K562 (cell line): ENCODE results near the gene TENT4A. TPM values are rescaled to one million over a fixed set of nuclear protein-coding genes. Genes with fewer than 3 reads are reported as not detected.

ENCODE experiments used
- ATAC-seq: fragments of 200-7000 bp; cut with Tn5 transposase; 3 replicates; pipeline ENCODE4 v1.9.1; 2020; ENCODE audit warnings: moderate library complexity
- BruUV-seq: library from RNA; stranded (reverse); fragments of 400-500 nt; replicated peaks from 2 replicates; lab custom pipeline; 2021; lab: Mats Ljungman, UMichigan
- CTCF ChIA-PET: fragments of 300-600 bp; formaldehyde crosslinking; extraction: SDS; loops from one replicate; lab custom pipeline; 2021; ENCODE audit warnings: low intra/inter-chr PET ratio; lab: Yijun Ruan, JAX
- POLR2A ChIA-PET: fragments of 300-600, 350-650 bp; sonication (Branson Sonifier 250); formaldehyde crosslinking; extraction: SDS; loops from one replicate; lab custom pipeline; 2021; ENCODE audit warnings: antibody characterized with exemption, inconsistent platforms; lab: Yijun Ruan, JAX
- DNase-seq, 4 experiments: peaks; one replicate each; pipeline versions ENCODE4 v3.0.0 to v3.0.0-alpha.2; 2011 to 2018; ENCODE audit warnings: low spot score in 3 of 4, mixed read lengths in 3 of 4; ENCODE audit errors: extremely low read depth in 1 of 4
- FAIRE-seq: peaks from 2 replicates; lab custom pipeline; 2011; peaks lifted over from hg19 to GRCh38; lab: Jason Lieb, UNC
- H2AFZ ChIP-seq: 2 replicates; pipeline ENCODE4 v1.6.0; 2011; ENCODE audit warnings: low read depth, low read length, control low read depth, inconsistent platforms
- H3K27ac ChIP-seq: fragments of 200-600 bp; 3 replicates; pipeline ENCODE4 v1.8.0; 2011; ENCODE audit warnings: low read depth, mild to moderate bottlenecking, control low read depth, inconsistent platforms, low read length, moderate library complexity, mixed read lengths; ENCODE audit errors: extremely low read depth
- H3K27me3 ChIP-seq, 2 experiments: fragments of 300-600 bp in 1 of 2; 2 replicates in 1 of 2; 3 replicates in 1 of 2; pipeline versions ENCODE4 v1.6.0 to v1.8.0; 2011; ENCODE audit warnings: inconsistent platforms in 2 of 2, low read length in 2 of 2, mild to moderate bottlenecking in 1 of 2, mixed read lengths in 1 of 2, moderate library complexity in 1 of 2; ENCODE audit not compliant: control insufficient read depth in 2 of 2, insufficient read depth in 2 of 2
- H3K36me3 ChIP-seq: fragments of 300-600 bp; 3 replicates; pipeline ENCODE4 v1.8.0; 2011; ENCODE audit warnings: mild to moderate bottlenecking, low read length, inconsistent platforms; ENCODE audit not compliant: control insufficient read depth, insufficient read depth
- H3K4me1 ChIP-seq, 2 experiments: fragments of 200-600 bp in 1 of 2; replicated peaks in 1 of 2; 2 replicates in 1 of 2; 3 replicates in 1 of 2; pipeline versions ENCODE4 v1.5.1 to v1.8.0; 2011; ENCODE audit warnings: inconsistent platforms in 2 of 2, low read length in 2 of 2, mild to moderate bottlenecking in 1 of 2, mixed read lengths in 1 of 2, moderate library complexity in 1 of 2; ENCODE audit not compliant: control insufficient read depth in 2 of 2, insufficient read depth in 2 of 2
- H3K4me2 ChIP-seq: 2 replicates; pipeline ENCODE4 v1.6.1; 2011; ENCODE audit warnings: low read length, control low read depth, inconsistent platforms, mixed read lengths; ENCODE audit not compliant: insufficient read depth
- H3K4me3 ChIP-seq: fragments of 200-600 bp; sonication (generic), shearing (Covaris generic); 2 replicates; pipeline ENCODE4 v1.5.1; 2016; ENCODE audit warnings: control low read depth, inconsistent platforms
- H3K79me2 ChIP-seq: fragments of 200-600 bp; 3 replicates; pipeline ENCODE4 v1.8.0; 2011; ENCODE audit warnings: low read length, inconsistent platforms; ENCODE audit not compliant: control insufficient read depth, insufficient read depth
- H3K9ac ChIP-seq, 2 experiments: 2 replicates each; pipeline versions ENCODE4 v1.6.0 to v1.6.1; 2011; ENCODE audit warnings: low read depth in 2 of 2, low read length in 2 of 2, control low read depth in 1 of 2, inconsistent platforms in 1 of 2, mild to moderate bottlenecking in 1 of 2, mixed read lengths in 1 of 2; ENCODE audit not compliant: insufficient read depth in 1 of 2
- H3K9me1 ChIP-seq: one replicate; pipeline ENCODE4 v1.6.0; 2011; ENCODE audit warnings: inconsistent platforms, mild to moderate bottlenecking, low read length, moderate library complexity; ENCODE audit not compliant: control insufficient read depth, insufficient read depth
- H3K9me3 ChIP-seq: replicated peaks from 2 replicates; pipeline ENCODE4 v1.5.1; 2011; ENCODE audit warnings: low read depth, low read length, inconsistent platforms; ENCODE audit not compliant: control insufficient read depth, insufficient read depth
- H4K20me1 ChIP-seq: replicated peaks from 2 replicates; pipeline ENCODE4 v1.6.1; 2011; ENCODE audit warnings: low read length, inconsistent platforms, mixed read lengths; ENCODE audit not compliant: control insufficient read depth, insufficient read depth
- CHD1 ChIP-seq: fragments of 200-600 bp; sonication (generic); IDR thresholded peaks from one replicate; pipeline ENCODE4 v1.6.1; 2012; ENCODE audit warnings: mild to moderate bottlenecking, moderate library complexity, low read length, inconsistent platforms
- ETV6 ChIP-seq, 3 experiments: fragments of 150-350 bp in 1 of 3; sonication (generic) in 1 of 3; formaldehyde crosslinking in 1 of 3; IDR thresholded peaks; 2 replicates each; pipeline versions ENCODE4 v1.6.1 to v1.8.0; 2014 to 2022; ENCODE audit warnings: borderline replicate concordance in 2 of 3, low read depth in 2 of 3, antibody characterized with exemption in 1 of 3, low read length in 1 of 3, mild to moderate bottlenecking in 1 of 3, missing genetic modification reagents in 1 of 3
- KDM2B ChIP-seq: fragments of 250-450 bp; sonication (Bioruptor Pico); IDR thresholded peaks from 2 replicates; pipeline ENCODE4 v1.8.0; 2021; ENCODE audit warnings: mild to moderate bottlenecking, moderate library complexity
- NELFE ChIP-seq: IDR thresholded peaks from 2 replicates; pipeline ENCODE4 v1.6.1; 2011; ENCODE audit warnings: mild to moderate bottlenecking; ENCODE audit not compliant: insufficient read depth, insufficient read length
- SRSF1 ChIP-seq: fragments of 200-400 bp; formaldehyde crosslinking; IDR thresholded peaks from 2 replicates; pipeline ENCODE4 v1.6.1; 2017; ENCODE audit warnings: mild to moderate bottlenecking, low read depth, low read length, moderate library complexity
- WGBS: fragments of 100-300 bp; shearing (Covaris generic); methylation state at CpG from one replicate; pipeline ENCODE4 v1.1.6; 2016; ENCODE audit warnings: low coverage, mixed read lengths; ENCODE audit not compliant: insufficient coverage; ENCODE audit errors: missing lambda C conversion rate; 5-methylcytosine and 5-hydroxymethylcytosine counted together
- in situ Hi-C: fragments of 300-500 bp; cut with MboI; formaldehyde crosslinking; loops from 4 replicates; pipeline ENCODE4 v1.15.0; 2018; ENCODE audit warnings: inconsistent platforms, mixed read lengths
- intact Hi-C: fragments of 100-400 bp; cut with micrococcal nuclease; formaldehyde crosslinking; loops from 2 replicates; pipeline ENCODE4 v1.14.2; 2022
- polyA plus RNA-seq, 8 experiments: library from polyadenylated mRNA; depleted of rRNA in 4 of 8; stranded (reverse) in 5 of 8; unstranded in 3 of 8; fragments of >200 nt; fragmentation: Nextera tagmentation in 2 of 8; fragmentation: Illumina TruSeq in 1 of 8; extraction: Ambion mirVana in 2 of 8; extraction: Trizol in 1 of 8; gene quantifications; 2 replicates each; pipeline versions ENCODE4 v1.2.1 to v1.2.3, GENCODE V29; 2011 to 2014; ENCODE audit warnings: inconsistent platforms in 1 of 8, missing spikeins in 1 of 8
- total RNA-seq, 7 experiments: library from RNA; depleted of rRNA in 6 of 7; stranded (reverse); fragments of >200 nt in 6 of 7; fragmentation: Illumina TruSeq in 2 of 7; extraction: Trizol in 2 of 7; gene quantifications; 2 replicates each; pipeline versions ENCODE4 v1.2.1 to v1.2.3, GENCODE V29; 2011 to 2021; ENCODE audit warnings: low replicate concordance in 1 of 7
- TF ChIP-seq, protein P1 (sequence below): fragments of 450-650 bp; conservative IDR thresholded peaks from 2 replicates; pipeline ENCODE4 v1.6.1; 2016; ENCODE audit warnings: missing genetic modification characterization, low read depth, mild to moderate bottlenecking, control low read depth, missing compliant biosample characterization

TENT4A gene
- total and polyA plus RNA-seq, 9 of the 15 experiments (the other 6 are each of a cell fraction or from before 2014, with no cell fraction given) = 1.3 to 27.3 (median 13.0) TPM

DNA sequence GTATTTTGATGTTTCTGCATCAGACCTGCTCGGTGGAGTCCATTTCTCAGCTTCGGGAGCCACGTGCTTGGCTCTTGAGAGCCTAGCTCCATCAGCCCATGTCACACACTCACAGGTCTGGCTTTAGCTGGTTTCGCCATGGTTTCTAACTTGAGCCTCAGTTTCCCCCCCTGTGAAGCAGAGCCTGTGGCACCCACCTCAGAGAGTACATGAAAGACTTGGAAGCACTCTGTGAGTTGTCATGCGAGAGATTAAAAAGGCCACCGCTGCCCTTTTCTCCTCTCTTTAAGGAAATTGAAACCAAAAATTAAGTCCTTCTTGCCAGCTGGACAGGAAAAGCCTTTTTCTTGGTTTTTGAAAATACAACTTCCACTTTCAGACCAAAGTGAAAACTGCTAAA lies 8.8 kb downstream of the TENT4A start:
- intact Hi-C loops (no loop called here), in situ Hi-C loops (no loop called here)
- no peak overlapping the region for H2AFZ ChIP-seq
- peaks cover 98% of the 10 kb centered on the region for H3K79me2 ChIP-seq
- POLR2A ChIA-PET = interaction anchor here (1.0 to 2.3 kb wide), 2 partner anchors 8 to 10 kb away, joined by 3 to 6 read pairs; no protein-coding TSS in a partner anchor
- peaks cover 77% of the 10 kb centered on the region for H4K20me1 ChIP-seq
- DNase-seq = no peak
- CTCF ChIA-PET = no interaction called here
- peaks cover 8 to 17% of the 10 kb centered on the region in 2 experiments; a peak in 4 of 5 replicates for H3K4me1 ChIP-seq
- WGBS = 91% methylated on average over 6 of the region's 6 CpGs
- no peak for TF ChIP-seq KDM2B (CRISPR knock-in tag)
- TF ChIP-seq, all 486 proteins: peak for 0
- no TSS peak for BruUV-seq
- Histone ChIP-seq H3K4me2 (no peak overlapping the region), H3K27me3 (no peaks in the 10 kb centered on the region), H3K36me3 (peaks cover 79% of the 10 kb centered on the region), H3K9me1 (peaks cover 22% of the 10 kb centered on the region), H3K9me3 (no peaks in the 10 kb centered on the region), H3K4me3 (no peak overlapping the region), H3K9ac (no peak overlapping the region), H3K27ac (no peak overlapping the region)
- FAIRE-seq (no peak), ATAC-seq (no peak)

DNA sequence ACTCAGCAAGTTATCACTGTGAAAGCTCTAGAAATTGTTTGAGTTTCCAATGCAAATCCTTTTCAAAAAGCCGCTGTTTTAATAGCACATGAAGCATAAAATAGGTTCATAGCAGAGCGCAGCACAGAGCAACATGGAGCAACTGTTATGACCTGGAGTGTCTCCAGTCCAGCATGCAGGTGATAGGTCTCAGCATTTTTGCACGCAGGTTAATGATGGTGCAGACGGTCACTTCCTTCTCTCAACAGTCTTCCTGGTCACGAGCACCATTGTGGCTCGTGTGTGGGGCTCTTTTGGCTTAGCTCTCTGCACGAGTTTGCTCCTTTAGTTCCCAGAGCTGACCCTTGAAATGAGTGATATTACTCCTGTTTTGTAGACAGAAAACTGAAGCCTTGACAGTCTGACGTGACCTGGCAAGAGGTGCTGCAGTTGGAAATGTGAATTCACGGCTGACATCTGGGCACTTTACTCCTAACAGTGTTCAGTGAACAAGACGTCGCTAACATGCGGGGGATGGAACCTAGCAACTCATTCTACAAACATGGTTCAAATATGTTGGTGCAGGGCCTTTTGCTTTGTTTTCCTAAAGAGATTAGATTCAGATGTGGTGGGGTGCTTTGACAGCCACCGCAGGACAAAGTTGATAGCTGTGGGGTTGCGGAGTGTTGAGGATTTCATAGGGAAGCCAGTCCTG lies 10.0 kb downstream of the TENT4A start:
- peak; percentile 66 for FAIRE-seq
- intact Hi-C loops (no loop called here), in situ Hi-C loops (no loop called here)
- TF ChIP-seq ETV6 (IDR thresholded peaks at IDR 0.05; ENCODE audit: borderline replicate concordance in 1 of 2, low read depth in 2 of 2, low read length in 1 of 2) (no peak), ETV6 (CRISPR knock-in tag; IDR thresholded peaks at IDR 0.05; ENCODE audit: borderline replicate concordance) (no peak), NELFE (no peak), CHD1 (no peak), SRSF1 (no peak)
- TF ChIP-seq, protein P1, sequence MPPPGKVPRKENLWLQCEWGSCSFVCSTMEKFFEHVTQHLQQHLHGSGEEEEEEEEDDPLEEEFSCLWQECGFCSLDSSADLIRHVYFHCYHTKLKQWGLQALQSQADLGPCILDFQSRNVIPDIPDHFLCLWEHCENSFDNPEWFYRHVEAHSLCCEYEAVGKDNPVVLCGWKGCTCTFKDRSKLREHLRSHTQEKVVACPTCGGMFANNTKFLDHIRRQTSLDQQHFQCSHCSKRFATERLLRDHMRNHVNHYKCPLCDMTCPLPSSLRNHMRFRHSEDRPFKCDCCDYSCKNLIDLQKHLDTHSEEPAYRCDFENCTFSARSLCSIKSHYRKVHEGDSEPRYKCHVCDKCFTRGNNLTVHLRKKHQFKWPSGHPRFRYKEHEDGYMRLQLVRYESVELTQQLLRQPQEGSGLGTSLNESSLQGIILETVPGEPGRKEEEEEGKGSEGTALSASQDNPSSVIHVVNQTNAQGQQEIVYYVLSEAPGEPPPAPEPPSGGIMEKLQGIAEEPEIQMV (tag) = no peak
- Histone ChIP-seq H3K4me2 (no peak overlapping the region), H3K79me2 (peaks cover 98% of the 10 kb centered on the region), H3K27ac (no peak overlapping the region), H3K27me3 (no peaks in the 10 kb centered on the region), H3K4me1 (peaks cover 13% of the 10 kb centered on the region in 2 experiments; a peak in 4 of 5 replicates), H3K9ac (no peak overlapping the region), H2AFZ (no peak overlapping the region), H3K9me3 (no peaks in the 10 kb centered on the region), H4K20me1 (peaks cover 77% of the 10 kb centered on the region), H3K9me1 (peaks cover 18% of the 10 kb centered on the region), H3K36me3 (peaks cover 72% of the 10 kb centered on the region), H3K4me3 (no peak overlapping the region)
- ATAC-seq = no peak
- 81% methylated on average over 14 of the region's 14 CpGs for WGBS
- no TSS peak for BruUV-seq
- no peak for DNase-seq
- ChIA-PET POLR2A (interaction anchor here (0.6 to 2.3 kb wide), 3 partner anchors 9 to 13 kb away, joined by 4 to 6 read pairs (median 6); partner anchors contain the start of gene TENT4A), CTCF (no interaction called here)
